Ovary (tissue), 3 donors: ENCODE results near the gene OTUD3.

ENCODE experiments used
- EP300 ChIP-seq: sonication (generic); formaldehyde crosslinking; IDR thresholded peaks from one replicate; pipeline ENCODE4 v1.6.1; 2017; ENCODE audit warnings: antibody characterized with exemption
- POLR2A ChIP-seq: fragments of 450-650 bp; IDR thresholded peaks from one replicate; pipeline ENCODE4 v1.6.1; 2017; ENCODE audit warnings: antibody characterized with exemption, mild to moderate bottlenecking, moderate library complexity
- TF ChIP-seq, protein P1 (sequence below), 3 donors: fragments of 450-650 bp in 2 of 3; fragments of 200-600 bp in 1 of 3; IDR thresholded peaks; one replicate each; pipeline versions ENCODE4 v1.5.1 to v1.8.0; 2016 to 2022; ENCODE audit warnings: antibody characterized with exemption in 3 of 3, mild to moderate bottlenecking in 1 of 3
- donor health status: DM: no; HTN: no; CAD: no.

DNA sequence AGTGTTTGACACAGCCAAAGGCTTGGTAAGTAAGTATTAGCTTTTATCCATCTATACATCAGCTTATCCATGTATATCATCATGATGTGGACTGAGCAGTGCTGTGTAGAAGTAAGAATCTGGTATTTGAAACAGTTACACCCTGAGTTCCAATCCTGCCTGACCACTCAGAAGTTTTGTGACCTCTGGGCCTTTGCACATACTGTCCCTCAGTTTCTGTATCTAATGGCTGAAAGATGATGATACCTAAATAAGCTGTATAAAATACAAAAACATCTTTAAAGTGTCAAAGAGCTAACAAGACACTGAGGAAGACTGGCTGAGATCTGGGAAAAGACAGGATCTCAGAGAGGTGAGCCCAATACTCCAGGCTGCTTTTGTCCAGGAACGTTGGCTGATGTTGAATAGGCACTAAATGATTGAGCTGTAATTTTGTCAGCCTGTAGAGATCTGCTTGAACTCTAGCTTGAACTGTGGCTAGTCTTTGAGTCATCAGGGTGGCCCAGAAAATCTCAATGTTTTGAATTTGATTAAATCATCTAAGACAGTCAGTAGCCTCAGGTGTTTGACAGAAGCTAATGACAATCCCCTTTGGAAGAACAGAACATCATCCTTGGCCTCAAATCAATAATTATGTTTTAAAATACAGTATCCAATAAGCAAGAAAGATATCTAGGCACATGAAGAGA, 20.2 kb upstream of the OTUD3 start:
- TF ChIP-seq POLR2A (no peak), EP300 (no peak)
- TF ChIP-seq, protein P1, sequence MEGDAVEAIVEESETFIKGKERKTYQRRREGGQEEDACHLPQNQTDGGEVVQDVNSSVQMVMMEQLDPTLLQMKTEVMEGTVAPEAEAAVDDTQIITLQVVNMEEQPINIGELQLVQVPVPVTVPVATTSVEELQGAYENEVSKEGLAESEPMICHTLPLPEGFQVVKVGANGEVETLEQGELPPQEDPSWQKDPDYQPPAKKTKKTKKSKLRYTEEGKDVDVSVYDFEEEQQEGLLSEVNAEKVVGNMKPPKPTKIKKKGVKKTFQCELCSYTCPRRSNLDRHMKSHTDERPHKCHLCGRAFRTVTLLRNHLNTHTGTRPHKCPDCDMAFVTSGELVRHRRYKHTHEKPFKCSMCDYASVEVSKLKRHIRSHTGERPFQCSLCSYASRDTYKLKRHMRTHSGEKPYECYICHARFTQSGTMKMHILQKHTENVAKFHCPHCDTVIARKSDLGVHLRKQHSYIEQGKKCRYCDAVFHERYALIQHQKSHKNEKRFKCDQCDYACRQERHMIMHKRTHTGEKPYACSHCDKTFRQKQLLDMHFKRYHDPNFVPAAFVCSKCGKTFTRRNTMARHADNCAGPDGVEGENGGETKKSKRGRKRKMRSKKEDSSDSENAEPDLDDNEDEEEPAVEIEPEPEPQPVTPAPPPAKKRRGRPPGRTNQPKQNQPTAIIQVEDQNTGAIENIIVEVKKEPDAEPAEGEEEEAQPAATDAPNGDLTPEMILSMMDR (IDR thresholded peaks at IDR 0.05), result no peak
